Mesenchymal stem cell (in vitro differentiated cells and primary cell): ENCODE measurements around the gene TPO.
"Not testable (repeated sequence)": the region's sequence is repeated elsewhere in the genome, so short reads cannot be mapped to it uniquely, and the experiment has no call there.

Experiments used
- DNase-seq: peaks from one replicate; pipeline ENCODE4 v3.0.0-alpha.2; 2013
- H2AFZ ChIP-seq: one replicate; pipeline ENCODE4 v1.6.1; 2013; ENCODE audit warnings: low read depth, mild to moderate bottlenecking, control low read depth, inconsistent platforms, low read length, moderate library complexity
- H2AK5ac ChIP-seq: 2 replicates; pipeline ENCODE4 v1.6.1; 2013; ENCODE audit warnings: low read length, moderate library complexity, mild to moderate bottlenecking, inconsistent platforms; ENCODE audit not compliant: severe bottlenecking
- H2BK120ac ChIP-seq: one replicate; pipeline ENCODE4 v1.6.1; 2013; ENCODE audit warnings: low read depth, mild to moderate bottlenecking, inconsistent platforms, low read length, moderate library complexity
- H2BK12ac ChIP-seq, 2 experiments: one replicate each; pipeline ENCODE4 v1.6.1; 2013; ENCODE audit warnings: inconsistent platforms in 2 of 2, low read length in 2 of 2, mild to moderate bottlenecking in 2 of 2, moderate library complexity in 2 of 2, control low read depth in 1 of 2
- H2BK15ac ChIP-seq: one replicate; pipeline ENCODE4 v1.6.1; 2013; ENCODE audit warnings: mild to moderate bottlenecking, low read depth, inconsistent platforms; ENCODE audit not compliant: poor library complexity, severe bottlenecking
- H2BK5ac ChIP-seq: 2 replicates; pipeline ENCODE4 v1.6.1; 2013; ENCODE audit warnings: low read depth, mild to moderate bottlenecking, low read length, control low read depth, inconsistent platforms; ENCODE audit not compliant: poor library complexity, severe bottlenecking
- H3K14ac ChIP-seq, 2 experiments: one replicate each; pipeline ENCODE4 v1.6.1; 2013; ENCODE audit warnings: inconsistent platforms in 2 of 2, low read length in 2 of 2, control low read depth in 1 of 2, mild to moderate bottlenecking in 1 of 2, moderate library complexity in 1 of 2
- H3K18ac ChIP-seq, 2 experiments: one replicate each; pipeline ENCODE4 v1.6.1; 2013; ENCODE audit warnings: inconsistent platforms in 2 of 2, low read length in 2 of 2, control low read depth in 1 of 2, low read depth in 1 of 2, mild to moderate bottlenecking in 1 of 2
- H3K23ac ChIP-seq, 2 experiments: one replicate each; pipeline ENCODE4 v1.6.1; 2013; ENCODE audit warnings: inconsistent platforms in 2 of 2, low read length in 2 of 2, mild to moderate bottlenecking in 2 of 2, moderate library complexity in 2 of 2, control low read depth in 1 of 2
- H3K27ac ChIP-seq: 2 replicates; pipeline ENCODE4 v1.5.1; 2013; ENCODE audit warnings: mild to moderate bottlenecking, moderate library complexity, low read length, control low read depth, inconsistent platforms; ENCODE audit not compliant: poor library complexity, severe bottlenecking
- H3K27me3 ChIP-seq, 2 experiments: 2 replicates each; pipeline versions ENCODE4 v1.6.1 to v1.7.0; 2013; ENCODE audit warnings: low read length in 2 of 2, mild to moderate bottlenecking in 2 of 2, moderate library complexity in 2 of 2, control low read depth in 1 of 2, inconsistent platforms in 1 of 2; ENCODE audit not compliant: control insufficient read depth in 1 of 2, insufficient read depth in 1 of 2
- H3K36me3 ChIP-seq, 2 experiments: 2 replicates each; pipeline versions ENCODE4 v1.6.1 to v1.7.0; 2013; ENCODE audit warnings: low read length in 2 of 2, control low read depth in 1 of 2, inconsistent platforms in 1 of 2, low read depth in 1 of 2, mild to moderate bottlenecking in 1 of 2; ENCODE audit not compliant: insufficient read depth in 2 of 2, control insufficient read depth in 1 of 2
- H3K4ac ChIP-seq, 2 experiments: one replicate each; pipeline ENCODE4 v1.6.1; 2013; ENCODE audit warnings: inconsistent platforms in 2 of 2, low read length in 2 of 2, mild to moderate bottlenecking in 2 of 2, moderate library complexity in 2 of 2, control low read depth in 1 of 2, low read depth in 1 of 2
- H3K4me1 ChIP-seq: 2 replicates; pipeline ENCODE4 v1.6.1; 2013; ENCODE audit warnings: low read depth, low read length, control low read depth; ENCODE audit not compliant: control insufficient read depth, insufficient read depth
- H3K4me2 ChIP-seq: 2 replicates; pipeline ENCODE4 v1.6.1; 2013; ENCODE audit warnings: low read length, mild to moderate bottlenecking, inconsistent platforms; ENCODE audit not compliant: poor library complexity, severe bottlenecking
- H3K4me3 ChIP-seq, 2 experiments: 2 replicates each; pipeline versions ENCODE4 v1.5.1 to v1.7.0; 2013; ENCODE audit warnings: low read length in 2 of 2, mild to moderate bottlenecking in 2 of 2, control low read depth in 1 of 2, low read depth in 1 of 2; ENCODE audit not compliant: insufficient read depth in 1 of 2
- H3K79me1 ChIP-seq: replicated peaks from 2 replicates; pipeline ENCODE4 v1.6.1; 2013; ENCODE audit warnings: mild to moderate bottlenecking, control low read depth, low read length, inconsistent platforms; ENCODE audit not compliant: poor library complexity, severe bottlenecking
- H3K9ac ChIP-seq: 2 replicates; pipeline ENCODE4 v1.7.0; 2013; ENCODE audit warnings: mild to moderate bottlenecking, low read length, moderate library complexity
- H3K9me3 ChIP-seq: 2 replicates; pipeline ENCODE4 v1.7.0; 2013; ENCODE audit warnings: mild to moderate bottlenecking, low read length; ENCODE audit not compliant: control insufficient read depth
- H4K8ac ChIP-seq: one replicate; pipeline ENCODE4 v1.6.1; 2013; ENCODE audit warnings: inconsistent platforms, mild to moderate bottlenecking, low read length, moderate library complexity
- H4K91ac ChIP-seq: one replicate; pipeline ENCODE4 v1.6.1; 2013; ENCODE audit warnings: mild to moderate bottlenecking, low read length, inconsistent platforms
- WGBS: methylation state at CpG from one replicate; pipeline ENCODE4 v1.1.7; 2013; ENCODE audit warnings: mixed read lengths; 5-methylcytosine and 5-hydroxymethylcytosine counted together

TPO gene

GRCh38 chr2:1491751-1492150 is 78.5 kb downstream of the TPO start:
- H3K4me1 ChIP-seq, result peaks cover 6% of the 10 kb centered on the region
- no peak overlapping the region for H3K9ac ChIP-seq
- DNase-seq, result no peak
- no peak overlapping the region for H3K14ac ChIP-seq
- H3K4me3 ChIP-seq, result no peak overlapping the region
- peaks cover 0 to 13% of the 10 kb centered on the region in 2 experiments for H3K27me3 ChIP-seq
- no peak overlapping the region for H3K4me2 ChIP-seq
- H2BK5ac ChIP-seq, result no peak overlapping the region
- no peak overlapping the region for H2AFZ ChIP-seq
- H3K23ac ChIP-seq, result no peak overlapping the region
- H3K4ac ChIP-seq, result no peak overlapping the region
- H3K9me3 ChIP-seq, result no peaks in the 10 kb centered on the region
- no peak overlapping the region for H2AK5ac ChIP-seq
- no peak overlapping the region for H2BK12ac ChIP-seq
- no peaks in the 10 kb centered on the region for H3K36me3 ChIP-seq
- no peak overlapping the region for H2BK120ac ChIP-seq
- WGBS, result 74% methylated on average over 8 of the region's 8 CpGs
- no peak overlapping the region for H4K91ac ChIP-seq
- H3K79me1 ChIP-seq, result no peaks in the 10 kb centered on the region
- no peak overlapping the region for H3K27ac ChIP-seq
- no peak overlapping the region for H3K18ac ChIP-seq
- no peak overlapping the region for H4K8ac ChIP-seq
- no peak overlapping the region for H2BK15ac ChIP-seq

GRCh38 chr2:1492231-1492630 is 79.0 kb downstream of the TPO start:
- H3K4me3 ChIP-seq, H3K4me2 ChIP-seq, H3K79me1 ChIP-seq, H4K91ac ChIP-seq, H3K4ac ChIP-seq, H3K4me1 ChIP-seq, H3K36me3 ChIP-seq, H2AK5ac ChIP-seq, H3K9me3 ChIP-seq, H2BK120ac ChIP-seq, H4K8ac ChIP-seq, H2BK15ac ChIP-seq, H3K14ac ChIP-seq, H2AFZ ChIP-seq, H3K18ac ChIP-seq, H3K27ac ChIP-seq, H2BK5ac ChIP-seq, H3K23ac ChIP-seq, H3K9ac ChIP-seq, H2BK12ac ChIP-seq, DNase-seq: not testable (repeated sequence)
- 90% methylated on average over 9 of the region's 9 CpGs for WGBS
- peaks cover 0 to 13% of the 10 kb centered on the region in 2 experiments for H3K27me3 ChIP-seq

GRCh38 chr2:1492711-1493430 is 79.6 kb downstream of the TPO start:
- Histone ChIP-seq H3K4me3 (no peak overlapping the region), H3K4ac (no peak overlapping the region), H3K36me3 (no peaks in the 10 kb centered on the region), H3K4me1 (peaks cover 6% of the 10 kb centered on the region), H2AK5ac (no peak overlapping the region), H2AFZ (no peak overlapping the region), H4K91ac (no peak overlapping the region), H3K9ac (no peak overlapping the region), H2BK5ac (no peak overlapping the region), H3K9me3 (no peaks in the 10 kb centered on the region), H3K27ac (no peak overlapping the region), H3K14ac (no peak overlapping the region), H3K18ac (no peak overlapping the region), H3K27me3 (peaks cover 0 to 17% of the 10 kb centered on the region in 2 experiments), H3K4me2 (no peak overlapping the region), H2BK120ac (no peak overlapping the region), H3K23ac (no peak overlapping the region), H4K8ac (no peak overlapping the region), H3K79me1 (no peaks in the 10 kb centered on the region), H2BK15ac (no peak overlapping the region), H2BK12ac (no peak overlapping the region)
- no peak for DNase-seq
- 70% methylated on average over 15 of the region's 15 CpGs for WGBS

- Histone ChIP-seq H3K4me2 (no peak overlapping the region), H4K8ac (no peak overlapping the region), H3K18ac (no peak overlapping the region), H4K91ac (no peak overlapping the region), H3K9me3 (no peaks in the 10 kb centered on the region), H3K23ac (no peak overlapping the region), H2BK5ac (no peak overlapping the region), H2AFZ (no peak overlapping the region), H3K14ac (no peak overlapping the region), H3K9ac (no peak overlapping the region), H2AK5ac (no peak overlapping the region), H3K36me3 (no peaks in the 10 kb centered on the region), H2BK15ac (no peak overlapping the region), H3K27me3 (peaks cover 0 to 20% of the 10 kb centered on the region in 2 experiments), H3K4ac (no peak overlapping the region), H3K79me1 (no peaks in the 10 kb centered on the region), H2BK120ac (no peak overlapping the region), H3K4me1 (peaks cover 6% of the 10 kb centered on the region), H2BK12ac (no peak overlapping the region), H3K27ac (no peak overlapping the region), H3K4me3 (no peak overlapping the region)
- no peak for DNase-seq
- WGBS, result 87% methylated on average over 24 of the region's 24 CpGs
These were observed 80.3 kb downstream of the TPO start for GRCh38 chr2:1493431-1494126.
